Measurements from ENCODE around the gene FAXDC2. TPM values are rescaled to one million over a fixed set of nuclear protein-coding genes. Genes with fewer than 3 reads are reported as not detected.
"Not testable (repeated sequence)": the region's sequence is repeated elsewhere in the genome, so short reads cannot be mapped to it uniquely, and the experiment has no call there.

Gene FAXDC2
- total RNA-seq, 2 experiments from 2014 or later, result 0.10 to 0.13 TPM

DNA sequence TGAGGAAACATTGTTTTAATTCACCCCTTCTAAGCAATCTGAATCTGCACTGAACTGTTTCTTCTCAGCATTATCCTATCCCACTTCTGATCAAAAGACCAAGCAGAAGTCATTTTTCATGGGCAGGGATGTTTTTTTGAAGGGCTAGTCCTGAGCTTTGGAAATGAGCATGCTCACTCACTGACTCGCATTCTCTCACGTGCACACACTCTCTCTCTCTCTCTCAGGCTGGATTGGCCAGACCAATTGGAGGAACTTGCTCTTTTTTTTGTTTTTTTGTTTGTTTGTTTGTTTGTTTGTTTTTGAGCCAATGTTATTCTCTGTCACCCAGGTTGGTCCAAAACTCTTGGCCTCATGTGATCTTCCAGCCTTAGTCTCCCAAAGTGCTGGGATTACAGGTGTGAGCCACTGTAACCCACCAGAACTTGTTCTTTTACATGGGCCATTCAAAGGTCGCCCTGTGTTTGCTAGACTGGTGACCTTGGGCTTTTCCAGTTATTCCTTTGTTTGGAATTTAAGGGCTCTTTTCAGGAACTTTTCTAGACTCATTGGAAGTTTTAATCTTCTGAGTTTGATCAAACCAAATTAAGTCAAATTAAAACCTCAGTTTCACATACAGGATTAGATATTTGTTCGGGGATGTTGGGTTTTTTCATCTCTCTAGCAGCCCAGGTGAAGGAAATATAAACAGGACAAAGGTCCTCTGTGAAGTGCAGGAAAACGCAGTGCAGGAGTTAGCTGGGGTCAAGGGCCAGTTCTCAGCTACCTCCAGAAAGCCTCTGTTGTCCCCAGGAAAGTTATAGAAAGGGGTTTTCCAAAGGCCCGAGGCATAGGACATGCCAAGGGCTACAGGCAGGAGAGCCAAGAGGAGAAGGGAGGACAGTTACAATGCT, 13.1 kb downstream of the FAXDC2 start:
- no TSS peak for BruUV-seq (replicated peaks)
- peaks cover 13% of the 10 kb centered on the region; the same call in 1 of the 2 replicates for H3K36me3 ChIP-seq (ENCODE audit: insufficient read depth, low read length)
- ChIA-PET POLR2A (no interaction called here), CTCF (ENCODE audit: unreplicated experiment) (no interaction called here)
- no peaks in the 10 kb centered on the region for H4K20me1 ChIP-seq (ENCODE audit: insufficient read depth, low read length)
- H2AFZ ChIP-seq (ENCODE audit: low read length), result no peak overlapping the region
- no peaks in the 10 kb centered on the region for H3K79me2 ChIP-seq (ENCODE audit: insufficient read depth, low read depth, low read length)
- intact Hi-C loops (cut with micrococcal nuclease; ENCODE audit: unreplicated experiment), result no loop called here
- no peak for DNase-seq (ENCODE audit: low spot score)
- H3K4me3 ChIP-seq (ENCODE audit: low read depth, low read length, poor library complexity, severe bottlenecking), result no peak overlapping the region
- H3K27ac ChIP-seq (ENCODE audit: low read depth, low read length, poor library complexity, severe bottlenecking), result no peak overlapping the region
- no peaks in the 10 kb centered on the region for H3K9me3 ChIP-seq (ENCODE audit: low read length)
- TF ChIP-seq EZH2phosphoT487 (IDR thresholded peaks at IDR 0.05; ENCODE audit: borderline replicate concordance, low read depth, low read length), result no peak
- TF ChIP-seq, protein P1, sequence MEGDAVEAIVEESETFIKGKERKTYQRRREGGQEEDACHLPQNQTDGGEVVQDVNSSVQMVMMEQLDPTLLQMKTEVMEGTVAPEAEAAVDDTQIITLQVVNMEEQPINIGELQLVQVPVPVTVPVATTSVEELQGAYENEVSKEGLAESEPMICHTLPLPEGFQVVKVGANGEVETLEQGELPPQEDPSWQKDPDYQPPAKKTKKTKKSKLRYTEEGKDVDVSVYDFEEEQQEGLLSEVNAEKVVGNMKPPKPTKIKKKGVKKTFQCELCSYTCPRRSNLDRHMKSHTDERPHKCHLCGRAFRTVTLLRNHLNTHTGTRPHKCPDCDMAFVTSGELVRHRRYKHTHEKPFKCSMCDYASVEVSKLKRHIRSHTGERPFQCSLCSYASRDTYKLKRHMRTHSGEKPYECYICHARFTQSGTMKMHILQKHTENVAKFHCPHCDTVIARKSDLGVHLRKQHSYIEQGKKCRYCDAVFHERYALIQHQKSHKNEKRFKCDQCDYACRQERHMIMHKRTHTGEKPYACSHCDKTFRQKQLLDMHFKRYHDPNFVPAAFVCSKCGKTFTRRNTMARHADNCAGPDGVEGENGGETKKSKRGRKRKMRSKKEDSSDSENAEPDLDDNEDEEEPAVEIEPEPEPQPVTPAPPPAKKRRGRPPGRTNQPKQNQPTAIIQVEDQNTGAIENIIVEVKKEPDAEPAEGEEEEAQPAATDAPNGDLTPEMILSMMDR (conservative IDR thresholded peaks at IDR 0.05; ENCODE audit: low read length), result no peak
- H3K4me1 ChIP-seq (ENCODE audit: insufficient read depth, low read length, poor library complexity, severe bottlenecking), result no peaks in the 10 kb centered on the region
- no peaks in the 10 kb centered on the region for H3K9me2 ChIP-seq (ENCODE audit: insufficient read depth, low read length)
- no peak overlapping the region for H3K4me2 ChIP-seq (ENCODE audit: low read length)

DNA sequence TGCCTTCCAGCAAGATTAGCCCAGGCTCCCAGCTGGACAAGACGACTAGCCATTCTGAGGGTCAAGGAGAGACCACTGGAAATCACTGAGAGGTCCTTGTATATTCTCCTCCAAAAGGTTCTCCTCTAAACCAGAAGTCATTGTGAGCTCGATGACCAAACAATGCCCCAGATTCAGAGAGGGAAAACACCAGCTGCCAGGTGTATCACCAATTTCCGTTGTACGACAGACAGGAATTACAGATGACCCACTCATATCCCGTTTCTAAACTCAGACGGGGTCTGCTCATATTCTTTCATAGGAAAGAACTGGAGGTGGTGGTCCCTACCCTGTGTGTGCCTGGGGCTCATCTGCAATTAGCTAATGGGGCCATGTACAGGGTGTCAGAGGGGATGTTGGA, 14.2 kb downstream of the FAXDC2 start:
- BruUV-seq (replicated peaks), result no TSS peak
- no peak for DNase-seq (ENCODE audit: low spot score)
- Histone ChIP-seq H3K9me2 (ENCODE audit: insufficient read depth, low read length) (no peaks in the 10 kb centered on the region), H2AFZ (ENCODE audit: low read length) (no peak overlapping the region), H3K79me2 (ENCODE audit: insufficient read depth, low read depth, low read length) (no peaks in the 10 kb centered on the region), H3K9me3 (ENCODE audit: low read length) (no peaks in the 10 kb centered on the region), H4K20me1 (ENCODE audit: insufficient read depth, low read length) (no peaks in the 10 kb centered on the region), H3K36me3 (ENCODE audit: insufficient read depth, low read length) (peaks cover 21% of the 10 kb centered on the region; the same call in 1 of the 2 replicates), H3K4me3 (ENCODE audit: low read depth, low read length, poor library complexity, severe bottlenecking) (no peak overlapping the region), H3K4me2 (ENCODE audit: low read length) (no peak overlapping the region), H3K27ac (ENCODE audit: low read depth, low read length, poor library complexity, severe bottlenecking) (no peak overlapping the region), H3K4me1 (ENCODE audit: insufficient read depth, low read length, poor library complexity, severe bottlenecking) (no peaks in the 10 kb centered on the region)
- TF ChIP-seq, protein P1 (conservative IDR thresholded peaks at IDR 0.05; ENCODE audit: low read length), result no peak
- no peak for TF ChIP-seq EZH2phosphoT487 (IDR thresholded peaks at IDR 0.05; ENCODE audit: borderline replicate concordance, low read depth, low read length)
- POLR2A ChIA-PET, result interaction anchor here (0.6 kb wide), 1 partner anchor 52 kb away, joined by 3 read pairs; no protein-coding TSS in a partner anchor
- CTCF ChIA-PET (ENCODE audit: unreplicated experiment), result no interaction called here
- intact Hi-C loops (cut with micrococcal nuclease; ENCODE audit: unreplicated experiment), result no loop called here

DNA sequence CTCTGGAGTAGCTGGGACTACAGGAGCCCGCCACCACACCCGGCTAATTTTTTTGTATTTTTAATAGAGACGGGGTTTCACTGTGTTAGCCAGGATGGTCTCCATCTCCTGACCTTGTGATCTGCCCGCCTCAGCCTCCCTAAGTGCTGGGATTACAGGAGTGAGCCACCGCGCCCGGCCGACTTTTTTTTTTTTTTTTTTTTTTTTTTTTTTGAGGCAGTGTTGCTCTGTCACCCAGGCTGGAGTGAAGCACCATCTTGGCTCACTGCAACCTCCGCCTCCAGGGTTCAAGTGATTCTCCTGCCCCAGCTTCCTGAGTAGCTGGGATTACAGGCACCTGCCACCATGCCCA, 14.7 kb downstream of the FAXDC2 start:
- H3K36me3 ChIP-seq (ENCODE audit: insufficient read depth, low read length), result peaks cover 26% of the 10 kb centered on the region
- H3K4me1 ChIP-seq (ENCODE audit: insufficient read depth, low read length, poor library complexity, severe bottlenecking); BruUV-seq (replicated peaks); H3K79me2 ChIP-seq (ENCODE audit: insufficient read depth, low read depth, low read length); H3K4me3 ChIP-seq (ENCODE audit: low read depth, low read length, poor library complexity, severe bottlenecking); H3K4me2 ChIP-seq (ENCODE audit: low read length); DNase-seq (ENCODE audit: low spot score); H2AFZ ChIP-seq (ENCODE audit: low read length); H3K27ac ChIP-seq (ENCODE audit: low read depth, low read length, poor library complexity, severe bottlenecking); H3K9me3 ChIP-seq (ENCODE audit: low read length); CTCF ChIA-PET (ENCODE audit: unreplicated experiment); H4K20me1 ChIP-seq (ENCODE audit: insufficient read depth, low read length); intact Hi-C loops (cut with micrococcal nuclease; ENCODE audit: unreplicated experiment); H3K9me2 ChIP-seq (ENCODE audit: insufficient read depth, low read length): not testable (repeated sequence)
- POLR2A ChIA-PET, result interaction anchor here (0.6 to 1.4 kb wide), 3 partner anchors 21 to 338 kb away, joined by 3 to 4 read pairs (median 4); no protein-coding TSS in a partner anchor

All from OCI-LY7 (cell line).